Vagina (tissue), 2 donors: Measurements from ENCODE around the gene SUSD1. TPM values are rescaled to one million over a fixed set of nuclear protein-coding genes. Genes with fewer than 3 reads are reported as not detected.

ENCODE experiments used
- DNase-seq, 2 donors: peaks; one replicate each; pipeline ENCODE4 v3.0.0-alpha.2; 2017; ENCODE audit errors: extremely low spot score in 2 of 2
- H3K27ac ChIP-seq: fragments of 200-600 bp; sonication (generic); one replicate; pipeline ENCODE4 v1.5.1; 2019
- H3K27me3 ChIP-seq: fragments of 200-600 bp; sonication (generic); one replicate; pipeline ENCODE4 v1.5.1; 2019
- H3K36me3 ChIP-seq, 2 donors: fragments of 200-600 bp; sonication (generic); one replicate each; pipeline ENCODE4 v1.5.1; 2017 to 2019
- H3K4me1 ChIP-seq: fragments of 200-600 bp; sonication (generic); one replicate; pipeline ENCODE4 v1.5.1; 2019
- H3K4me3 ChIP-seq, 2 donors: fragments of 200-600 bp; sonication (generic); 1 replicate in 1 of 2; 2 replicates in 1 of 2; pipeline ENCODE4 v1.5.1; 2016 to 2019
- H3K9me3 ChIP-seq: fragments of 200-600 bp; sonication (generic); one replicate; pipeline ENCODE4 v1.5.1; 2019
- POLR2A ChIP-seq, 2 donors: fragments of 450-650 bp; IDR thresholded peaks; one replicate each; pipeline ENCODE4 v1.6.1; 2017; ENCODE audit warnings: antibody characterized with exemption in 2 of 2, mild to moderate bottlenecking in 2 of 2, moderate library complexity in 2 of 2
- POLR2AphosphoS5 ChIP-seq, 2 donors: sonication (generic); formaldehyde crosslinking; IDR thresholded peaks; one replicate each; pipeline ENCODE4 v1.9.0; 2017; ENCODE audit warnings: antibody characterized with exemption in 2 of 2, mild to moderate bottlenecking in 2 of 2, low read depth in 1 of 2; ENCODE audit not compliant: insufficient read depth in 1 of 2
- intact Hi-C: fragments of 100-400 bp; cut with DNase I; formaldehyde crosslinking; loops from one replicate; pipeline ENCODE4 v1.15.1; 2023
- total RNA-seq: library from RNA; depleted of rRNA; stranded (reverse); fragments of >200 nt; gene quantifications from one replicate; pipeline ENCODE4 v1.2.3, GENCODE V29; 2016
- TF ChIP-seq, protein P1 (sequence below), 3 experiments: fragments of 450-650 bp in 2 of 3; fragments of 200-600 bp in 1 of 3; sonication (generic) in 1 of 3; IDR thresholded peaks; one replicate each; pipeline ENCODE4 v1.5.1; 2017 to 2019; ENCODE audit warnings: antibody characterized with exemption in 3 of 3, mild to moderate bottlenecking in 2 of 3, moderate library complexity in 2 of 3

Gene SUSD1
- total RNA-seq, 1 donor from 2014 or later: 10.8 TPM

- Histone ChIP-seq H3K4me1 (no peaks in the 10 kb centered on the region), H3K27ac (no peak overlapping the region), H3K4me3 (no peak overlapping the region), H3K36me3 (no peaks in the 10 kb centered on the region), H3K27me3 (no peaks in the 10 kb centered on the region), H3K9me3 (no peaks in the 10 kb centered on the region)
- DNase-seq: no peak
- intact Hi-C loops: no loop called here
- TF ChIP-seq, protein P1, sequence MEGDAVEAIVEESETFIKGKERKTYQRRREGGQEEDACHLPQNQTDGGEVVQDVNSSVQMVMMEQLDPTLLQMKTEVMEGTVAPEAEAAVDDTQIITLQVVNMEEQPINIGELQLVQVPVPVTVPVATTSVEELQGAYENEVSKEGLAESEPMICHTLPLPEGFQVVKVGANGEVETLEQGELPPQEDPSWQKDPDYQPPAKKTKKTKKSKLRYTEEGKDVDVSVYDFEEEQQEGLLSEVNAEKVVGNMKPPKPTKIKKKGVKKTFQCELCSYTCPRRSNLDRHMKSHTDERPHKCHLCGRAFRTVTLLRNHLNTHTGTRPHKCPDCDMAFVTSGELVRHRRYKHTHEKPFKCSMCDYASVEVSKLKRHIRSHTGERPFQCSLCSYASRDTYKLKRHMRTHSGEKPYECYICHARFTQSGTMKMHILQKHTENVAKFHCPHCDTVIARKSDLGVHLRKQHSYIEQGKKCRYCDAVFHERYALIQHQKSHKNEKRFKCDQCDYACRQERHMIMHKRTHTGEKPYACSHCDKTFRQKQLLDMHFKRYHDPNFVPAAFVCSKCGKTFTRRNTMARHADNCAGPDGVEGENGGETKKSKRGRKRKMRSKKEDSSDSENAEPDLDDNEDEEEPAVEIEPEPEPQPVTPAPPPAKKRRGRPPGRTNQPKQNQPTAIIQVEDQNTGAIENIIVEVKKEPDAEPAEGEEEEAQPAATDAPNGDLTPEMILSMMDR (IDR thresholded peaks at IDR 0.05): no peak
- TF ChIP-seq POLR2AphosphoS5 (IDR thresholded peaks at IDR 0.05; ENCODE audit: insufficient read depth in 1 of 2, low read depth in 1 of 2) (no peak), POLR2A (IDR thresholded peaks at IDR 0.05) (no peak)
Observed at GRCh38 chr9:112028242-112029221, 146.6 kb downstream of the SUSD1 start.

GRCh38 chr9:112025850-112026249 is 149.2 kb downstream of the SUSD1 start:
- no peak for TF ChIP-seq POLR2AphosphoS5 (IDR thresholded peaks at IDR 0.05; ENCODE audit: insufficient read depth in 1 of 2, low read depth in 1 of 2)
- TF ChIP-seq POLR2A (IDR thresholded peaks at IDR 0.05): no peak
- TF ChIP-seq, protein P1 (IDR thresholded peaks at IDR 0.05): no peak
- H3K36me3 ChIP-seq: no peaks in the 10 kb centered on the region
- intact Hi-C loops: no loop called here
- H3K27me3 ChIP-seq: no peaks in the 10 kb centered on the region
- no peaks in the 10 kb centered on the region for H3K9me3 ChIP-seq
- no peak for DNase-seq
- no peak overlapping the region for H3K27ac ChIP-seq
- H3K4me3 ChIP-seq: no peak overlapping the region
- H3K4me1 ChIP-seq: no peaks in the 10 kb centered on the region

- Histone ChIP-seq H3K27me3 (no peaks in the 10 kb centered on the region), H3K4me3 (no peak overlapping the region), H3K27ac (no peak overlapping the region), H3K36me3 (no peaks in the 10 kb centered on the region), H3K9me3 (no peaks in the 10 kb centered on the region), H3K4me1 (no peaks in the 10 kb centered on the region)
- no peak for TF ChIP-seq POLR2AphosphoS5 (IDR thresholded peaks at IDR 0.05; ENCODE audit: insufficient read depth in 1 of 2, low read depth in 1 of 2)
- no peak for TF ChIP-seq POLR2A (IDR thresholded peaks at IDR 0.05)
- DNase-seq: no peak
- intact Hi-C loops: no loop called here
Observed at GRCh38 chr9:112021742-112022141, 153.4 kb downstream of the SUSD1 start.

DNA sequence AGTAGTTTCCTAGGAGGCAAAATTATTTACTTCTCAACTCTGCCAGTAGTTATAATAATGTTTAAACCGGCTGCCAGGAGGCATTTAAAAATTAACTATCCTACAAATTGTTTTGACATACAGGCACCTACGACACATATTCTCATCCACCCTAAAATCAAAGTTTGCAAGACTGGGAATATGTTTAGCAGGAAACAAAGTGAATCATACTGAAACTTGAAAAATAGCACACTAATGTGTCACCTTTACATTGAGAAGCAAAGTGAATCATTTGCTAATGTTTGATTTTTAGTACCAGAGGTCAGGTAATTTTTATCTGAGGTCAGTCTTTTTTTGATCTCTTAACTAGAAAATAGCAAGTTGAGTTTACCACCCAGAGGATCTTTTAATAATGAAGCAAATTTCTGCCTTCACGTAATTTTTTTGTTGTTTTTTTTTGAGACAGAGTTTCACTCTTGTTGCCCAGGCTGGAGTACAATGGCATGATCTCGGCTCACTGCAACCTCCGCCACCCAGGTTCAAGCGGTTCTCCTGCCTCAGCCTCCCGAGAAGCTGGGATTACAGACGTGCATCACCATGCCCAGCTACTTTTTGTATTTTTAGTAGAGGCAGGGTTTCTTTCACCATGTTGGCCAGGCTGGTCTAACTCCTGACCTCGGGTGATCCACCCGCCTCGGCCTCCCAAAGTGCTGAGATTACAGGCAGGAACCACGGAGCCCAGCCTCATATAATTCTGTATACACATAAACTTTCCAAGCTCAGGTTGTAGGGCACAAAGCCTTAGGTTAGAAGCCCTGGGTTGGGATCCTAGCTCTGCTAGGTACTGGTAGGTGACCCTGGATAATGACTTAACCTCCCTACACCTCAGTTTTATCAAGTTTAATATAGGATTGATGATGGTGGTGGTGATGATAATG is 154.2 kb downstream of the SUSD1 start:
- Histone ChIP-seq H3K4me3 (no peak overlapping the region), H3K36me3 (no peaks in the 10 kb centered on the region), H3K27me3 (no peaks in the 10 kb centered on the region), H3K9me3 (no peaks in the 10 kb centered on the region), H3K4me1 (no peaks in the 10 kb centered on the region), H3K27ac (no peak overlapping the region)
- intact Hi-C loops: no loop called here
- no peak for DNase-seq
- TF ChIP-seq POLR2AphosphoS5 (IDR thresholded peaks at IDR 0.05; ENCODE audit: insufficient read depth in 1 of 2, low read depth in 1 of 2): no peak
- TF ChIP-seq, protein P1 (IDR thresholded peaks at IDR 0.05): no peak
- TF ChIP-seq POLR2A (IDR thresholded peaks at IDR 0.05): no peak

DNA sequence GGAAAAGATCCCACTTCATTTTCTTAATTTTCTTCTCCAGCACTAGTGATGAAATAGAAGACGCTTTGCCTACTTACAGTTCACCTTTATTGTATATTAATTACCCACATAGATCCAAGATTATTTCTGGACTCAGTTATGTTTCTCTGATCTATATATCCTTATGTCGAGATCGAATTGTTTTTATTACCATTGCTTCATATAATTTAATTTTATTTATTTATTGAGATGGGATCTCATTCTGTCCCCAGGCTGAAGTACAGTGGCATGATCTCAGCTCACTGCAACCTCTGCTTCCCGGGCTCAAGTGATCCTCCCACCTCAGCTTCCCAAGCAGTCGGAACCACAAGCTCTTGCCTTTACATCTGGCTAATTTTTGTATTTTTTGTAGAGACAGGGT is 157.2 kb downstream of the SUSD1 start:
- no peak overlapping the region for H3K27ac ChIP-seq
- no peak for DNase-seq
- H3K9me3 ChIP-seq: no peaks in the 10 kb centered on the region
- H3K4me3 ChIP-seq: no peak overlapping the region
- H3K27me3 ChIP-seq: no peaks in the 10 kb centered on the region
- TF ChIP-seq POLR2A (IDR thresholded peaks at IDR 0.05) (no peak), POLR2AphosphoS5 (IDR thresholded peaks at IDR 0.05; ENCODE audit: insufficient read depth in 1 of 2, low read depth in 1 of 2) (no peak)
- TF ChIP-seq, protein P1 (IDR thresholded peaks at IDR 0.05): no peak
- intact Hi-C loops: no loop called here
- no peaks in the 10 kb centered on the region for H3K36me3 ChIP-seq
- H3K4me1 ChIP-seq: peaks cover 3% of the 10 kb centered on the region
